ENCODE data around the gene RGS11.

DNA sequence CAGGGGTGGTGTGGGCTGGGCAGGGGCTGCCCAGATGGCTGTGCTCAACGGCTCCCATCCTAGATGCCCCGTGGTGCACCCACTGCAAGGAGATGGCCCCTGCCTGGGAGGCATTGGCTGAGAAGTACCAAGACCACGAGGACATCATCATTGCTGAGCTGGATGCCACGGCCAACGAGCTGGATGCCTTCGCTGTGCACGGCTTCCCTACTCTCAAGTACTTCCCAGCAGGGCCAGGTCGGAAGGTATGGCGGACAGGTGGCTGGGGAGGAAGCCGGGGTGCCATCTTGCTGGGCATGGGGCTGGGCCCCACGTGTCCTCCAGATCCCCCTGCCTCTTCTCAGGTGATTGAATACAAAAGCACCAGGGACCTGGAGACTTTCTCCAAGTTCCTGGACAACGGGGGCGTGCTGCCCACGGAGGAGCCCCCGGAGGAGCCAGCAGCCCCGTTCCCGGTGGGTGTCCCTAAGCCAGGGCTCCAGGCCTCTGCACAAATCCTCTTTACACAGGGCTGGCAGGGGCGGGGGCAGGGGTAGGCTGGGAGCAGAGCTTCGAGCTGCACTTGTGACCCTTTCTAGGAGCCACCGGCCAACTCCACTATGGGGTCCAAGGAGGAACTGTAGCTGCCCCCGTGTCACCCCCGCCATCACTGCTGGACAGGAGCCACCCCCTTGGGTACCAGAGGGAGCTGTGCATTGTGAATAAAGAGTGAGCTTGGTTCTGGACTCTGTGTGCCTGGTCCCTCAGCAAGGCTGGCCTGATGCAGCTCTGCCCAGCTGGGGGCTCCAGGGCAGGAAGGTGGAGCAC, 10.9 kb upstream of the RGS11 start:
- TF ChIP-seq EZH2 (IDR thresholded peaks at IDR 0.05), result no peak
- no peak for TF ChIP-seq POLR2AphosphoS5 (IDR thresholded peaks at IDR 0.05; ENCODE audit: borderline replicate concordance, low read depth, low read length)
- no peak for TF ChIP-seq FOXP2 (optimal IDR thresholded peaks at IDR 0.05; ENCODE audit: control extremely low read depth, extremely low read length, insufficient read depth)
